HTR-8/SVneo (cell line): ENCODE measurements around the gene ERF.

Source experiments
- DNase-seq: peaks from one replicate; pipeline ENCODE4 v3.0.0; 2011; ENCODE audit warnings: low spot score, mixed read lengths; ENCODE audit not compliant: insufficient read length
- FAIRE-seq: peaks from 2 replicates; lab custom pipeline; 2011; peaks lifted over from hg19 to GRCh38; lab: Jason Lieb, UNC

ERF gene

DNA sequence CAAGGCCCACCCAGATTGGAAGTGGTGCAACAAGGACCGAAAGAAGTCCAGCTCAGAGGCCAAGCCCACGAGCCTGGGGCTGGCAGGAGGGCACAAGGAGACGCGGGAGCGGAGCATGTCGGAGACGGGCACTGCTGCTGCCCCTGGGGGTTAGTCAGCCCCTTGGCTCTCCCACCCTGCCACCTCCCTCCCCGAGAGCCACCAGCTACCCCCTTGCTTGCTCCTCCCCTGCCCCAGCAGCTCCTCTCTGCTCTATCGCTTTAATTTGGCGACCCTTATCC is 32.8 kb upstream of the ERF start:
- FAIRE-seq (no peak), DNase-seq (no peak)

DNA sequence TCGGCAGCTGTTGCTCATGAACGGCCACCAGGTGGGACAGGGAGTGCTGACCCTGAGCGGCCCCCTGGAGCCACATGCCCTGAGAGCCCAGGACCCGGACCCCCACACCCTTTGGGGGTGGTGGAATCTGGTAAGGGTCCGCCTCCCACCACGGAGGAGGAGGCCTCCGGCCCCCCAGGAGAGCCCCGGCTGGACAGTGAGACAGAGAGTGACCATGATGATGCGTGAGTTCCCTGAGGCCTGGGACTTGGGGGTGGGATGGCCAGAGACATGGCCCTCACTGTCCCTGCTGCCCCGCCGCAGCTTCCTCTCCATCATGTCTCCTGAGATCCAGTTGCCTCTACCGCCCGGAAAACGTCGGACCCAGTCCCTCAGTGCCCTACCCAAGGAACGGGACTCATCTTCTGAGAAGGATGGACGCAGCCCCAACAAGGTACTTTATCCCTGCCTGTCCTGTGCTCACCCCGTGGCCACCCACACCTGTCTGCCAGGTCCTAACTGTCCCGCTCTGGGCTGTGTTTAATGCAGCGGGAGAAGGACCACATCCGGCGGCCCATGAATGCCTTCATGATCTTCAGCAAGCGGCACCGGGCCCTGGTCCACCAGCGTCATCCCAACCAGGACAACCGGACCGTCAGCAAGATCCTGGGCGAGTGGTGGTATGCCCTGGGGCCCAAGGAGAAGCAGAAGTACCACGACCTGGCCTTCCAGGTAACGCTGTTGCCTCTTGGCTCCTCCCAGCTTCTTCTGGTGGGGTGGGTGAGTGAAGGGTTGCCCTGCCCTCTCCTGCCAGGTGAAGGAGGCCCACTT is 32.3 kb upstream of the ERF start:
- FAIRE-seq (no peak), DNase-seq (no peak)

DNA sequence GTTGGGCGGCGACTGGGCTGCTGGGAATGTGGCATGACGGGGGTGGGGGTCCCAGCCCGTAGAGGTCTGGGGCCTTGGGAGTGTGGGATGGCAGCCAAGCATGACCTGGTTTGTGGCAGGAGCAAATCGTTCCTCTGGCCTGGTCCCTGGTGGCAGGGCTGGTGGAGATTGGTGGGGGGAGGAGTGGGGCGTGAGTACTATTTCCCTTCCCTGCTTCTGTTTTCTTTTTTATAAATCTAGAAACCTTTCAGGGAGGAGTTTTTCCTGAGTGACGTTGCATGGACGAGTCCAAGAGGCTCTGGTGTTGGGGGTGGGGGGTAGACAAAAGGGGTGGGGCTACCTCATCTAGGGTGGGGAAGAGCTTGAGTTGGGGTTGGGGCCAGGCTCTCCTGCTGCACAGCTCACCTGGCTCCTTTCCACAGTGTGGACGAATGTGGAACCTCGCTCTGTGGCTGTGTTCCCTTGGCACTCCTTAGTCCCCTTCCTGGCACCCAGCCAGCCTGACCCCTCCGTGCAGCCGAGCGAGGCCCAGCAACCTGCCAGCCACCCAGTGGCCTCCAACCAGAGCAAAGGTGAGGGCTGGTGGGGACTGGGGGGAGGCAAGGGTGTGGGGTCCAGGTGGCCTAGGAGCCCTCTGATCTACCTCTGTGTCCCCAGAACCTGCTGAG is 31.6 kb upstream of the ERF start:
- FAIRE-seq (no peak), DNase-seq (no peak)

DNA sequence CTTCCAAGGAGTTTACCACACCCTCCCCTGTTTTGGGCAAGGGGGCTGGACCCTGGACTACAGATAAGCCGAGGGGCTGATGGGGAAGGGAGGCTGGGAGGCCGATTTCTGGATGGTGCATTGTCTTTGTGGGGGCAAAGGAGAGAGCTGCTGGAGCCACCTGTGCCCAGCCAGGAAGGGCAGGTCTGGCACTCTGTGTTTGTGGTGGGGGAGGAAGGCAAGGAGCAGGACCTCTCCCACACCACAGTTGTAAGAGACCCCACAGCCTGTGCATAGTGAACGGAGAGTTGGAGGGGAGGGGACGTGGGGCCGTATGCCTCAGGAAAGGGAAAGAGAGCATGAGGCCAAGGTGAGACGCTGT is 31.0 kb upstream of the ERF start:
- DNase-seq (no peak), FAIRE-seq (no peak)

- DNase-seq (no peak), FAIRE-seq (no peak)
Measured at GRCh38 chr19:42285541-42285941, 30.6 kb upstream of the ERF start.

DNA sequence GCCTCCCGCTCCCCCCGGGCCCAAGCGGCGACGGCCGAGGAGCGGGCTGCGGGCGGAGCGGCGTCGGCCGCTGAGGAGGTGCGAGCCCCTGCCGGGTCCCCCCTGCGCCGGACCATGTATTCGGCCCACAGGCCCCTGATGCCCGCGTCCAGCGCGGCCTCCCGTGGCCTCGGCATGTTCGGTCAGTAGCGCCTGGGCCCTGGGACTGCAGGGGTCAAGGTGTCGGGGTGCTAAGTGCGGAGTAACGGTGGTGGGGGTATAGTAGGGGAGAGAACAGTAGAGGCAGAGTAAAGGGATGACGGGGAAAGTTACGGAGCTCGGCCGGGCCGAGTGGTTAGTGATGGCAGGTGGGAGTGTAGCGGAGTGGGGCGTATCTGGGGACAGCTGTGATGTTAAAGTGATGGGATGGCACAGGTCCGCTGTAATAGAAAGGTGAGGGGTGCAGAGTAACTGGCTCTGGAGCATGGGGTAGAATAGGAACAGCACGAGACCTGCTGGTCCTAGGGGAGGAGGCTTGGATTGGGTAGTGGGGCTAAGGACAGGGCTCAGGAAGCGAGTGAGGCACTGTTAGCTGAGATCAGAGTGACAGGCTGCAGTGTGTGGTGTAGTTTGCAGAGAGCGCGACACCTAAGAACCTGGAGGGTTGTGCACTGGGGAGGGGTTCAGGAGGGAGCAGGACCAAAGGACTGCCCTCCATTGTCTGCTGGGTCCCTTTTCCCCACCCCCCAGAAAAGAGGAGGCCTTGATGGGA is 29.8 kb upstream of the ERF start:
- DNase-seq, result no peak
- peak; percentile 72 for FAIRE-seq

DNA sequence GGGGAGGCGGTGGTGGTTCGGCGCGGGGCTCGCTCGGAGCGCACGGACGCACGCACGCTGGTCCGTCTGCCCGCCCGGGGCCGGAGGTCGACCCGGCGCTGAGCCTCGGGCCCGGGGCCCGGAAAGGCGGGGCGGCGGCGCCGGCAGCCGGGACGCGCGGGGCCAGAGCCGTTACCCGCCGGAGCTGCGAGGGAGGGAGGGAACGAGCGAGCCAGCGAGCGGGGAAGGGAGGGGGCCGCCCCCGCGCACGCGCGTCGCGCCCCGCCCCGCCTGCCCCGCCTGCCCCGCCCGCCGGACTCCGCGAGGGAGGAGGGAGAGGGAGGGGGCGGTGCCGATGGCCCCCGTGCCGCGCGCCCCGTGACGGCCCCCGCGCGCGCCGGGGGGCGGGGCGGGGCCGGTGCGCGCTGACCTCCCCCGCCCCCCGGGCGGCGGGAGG is 29.2 kb upstream of the ERF start:
- DNase-seq, result no peak
- FAIRE-seq, result peak; percentile 68

- DNase-seq (peak; percentile 90), FAIRE-seq (peak; percentile 97)
Measured at GRCh38 chr19:42283188-42284065, 28.5 kb upstream of the ERF start.

DNA sequence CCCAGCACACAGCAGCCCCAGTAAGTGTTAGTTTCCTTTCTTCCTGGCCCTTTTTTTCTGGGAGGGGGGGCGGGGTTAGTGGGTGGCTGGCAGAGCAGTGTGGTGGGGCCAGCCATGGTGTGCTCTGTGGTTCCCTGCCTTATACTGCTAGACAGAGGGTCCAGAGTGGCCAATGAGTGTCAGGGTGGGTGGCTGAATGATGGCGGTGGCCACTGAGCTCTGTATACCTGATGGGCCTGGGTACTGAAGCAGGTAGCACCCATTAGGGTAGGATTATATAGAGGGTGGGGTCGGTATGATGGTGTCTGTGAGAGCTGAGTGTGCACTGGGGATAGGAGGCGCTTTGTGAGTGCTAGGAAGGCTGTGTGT is 27.9 kb upstream of the ERF start:
- FAIRE-seq (no peak), DNase-seq (no peak)

GRCh38 chr19:42281827-42282762 is 27.2 kb upstream of the ERF start:
- DNase-seq (no peak), FAIRE-seq (peak; percentile 71)

DNA sequence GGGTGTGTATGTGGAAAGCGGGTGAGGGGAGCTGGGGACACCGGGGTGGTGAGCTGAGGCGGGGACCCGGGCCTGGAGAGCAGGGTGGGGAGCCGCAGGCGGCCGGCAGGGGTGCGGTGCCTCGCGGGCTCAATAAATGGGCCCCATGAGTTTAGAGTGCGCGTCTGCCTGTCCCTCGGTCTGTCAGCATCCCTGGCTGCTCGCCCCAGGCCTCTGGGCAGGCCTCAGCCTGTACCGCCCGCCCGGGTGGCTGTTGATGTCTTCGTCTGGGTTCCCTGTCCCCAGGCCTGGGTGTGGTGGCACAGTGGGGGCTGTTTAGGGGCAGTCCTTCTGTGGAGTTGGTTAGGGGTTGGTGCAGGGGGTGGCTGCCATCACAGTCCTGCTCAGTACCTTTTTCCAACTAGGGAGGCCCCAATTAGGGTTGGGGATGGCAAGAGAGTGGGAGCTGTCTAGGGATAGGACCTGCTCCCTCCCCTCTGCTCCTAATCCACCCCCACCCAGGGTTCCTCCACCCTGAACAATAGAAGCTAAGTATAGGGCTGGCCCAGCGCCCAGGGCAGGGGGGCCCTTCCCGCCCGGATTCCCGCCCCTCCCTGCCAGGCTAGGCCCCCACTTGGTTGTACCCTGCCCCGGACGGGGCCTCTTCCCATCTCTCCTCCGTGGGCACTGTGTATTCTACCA is 26.4 kb upstream of the ERF start:
- DNase-seq (no peak), FAIRE-seq (no peak)

- DNase-seq (no peak), FAIRE-seq (no peak)
Measured at GRCh38 chr19:42280815-42281145, 25.9 kb upstream of the ERF start.

DNA sequence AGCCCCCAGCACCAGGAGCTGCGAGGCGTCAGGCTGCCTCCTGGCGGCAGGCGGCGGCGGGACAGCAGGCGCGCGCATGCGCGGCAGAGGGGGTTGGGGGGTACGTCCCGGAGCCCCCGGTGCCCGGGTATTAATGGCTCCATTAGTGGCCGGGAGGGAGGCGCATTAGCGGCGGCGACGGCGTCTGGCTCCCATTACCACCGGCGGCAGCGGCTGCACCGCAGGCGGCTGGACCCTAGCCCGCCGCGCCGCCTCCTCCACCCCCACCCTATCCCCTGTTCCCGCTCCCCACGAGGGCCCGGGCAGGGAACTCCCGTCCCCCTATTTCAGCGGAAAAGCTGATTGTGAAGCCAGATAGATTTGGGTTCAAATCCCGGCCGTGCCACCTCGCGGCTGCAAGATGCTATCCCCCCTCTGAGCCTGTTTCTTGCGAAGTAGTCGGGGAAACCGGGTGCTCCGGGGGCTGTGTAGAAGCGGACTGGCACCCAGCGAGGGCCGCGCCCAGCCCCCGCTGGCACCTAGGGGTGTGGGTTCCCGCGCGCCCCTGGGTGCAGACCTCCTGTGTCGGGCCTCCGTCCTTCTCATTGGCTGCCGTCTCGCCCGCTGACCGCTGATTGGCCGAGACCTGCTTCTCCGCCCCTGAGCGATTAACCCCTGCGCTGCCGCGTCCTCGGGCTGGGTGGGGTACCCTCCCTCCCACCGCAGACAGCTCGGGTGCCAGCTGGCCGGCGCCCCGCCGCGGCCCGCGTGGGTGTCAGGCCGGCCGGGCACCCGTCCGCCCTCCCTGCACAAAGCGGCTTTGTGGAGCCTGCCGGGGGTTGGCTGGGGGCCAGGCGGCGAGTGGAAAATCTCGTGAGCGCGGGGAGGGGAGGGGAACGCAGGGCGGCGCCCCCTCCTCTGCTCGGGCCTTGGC is 25.2 kb upstream of the ERF start:
- peak; percentile 95 for FAIRE-seq

GRCh38 chr19:42279155-42279901 is 24.4 kb upstream of the ERF start:
- DNase-seq (no peak), FAIRE-seq (peak; percentile 42)

More for the DNA sequence above, 25.2 kb upstream of the ERF start:
- peak; percentile 96 for DNase-seq

GRCh38 chr19:42278452-42279154 is 23.7 kb upstream of the ERF start:
- no peak for DNase-seq

DNA sequence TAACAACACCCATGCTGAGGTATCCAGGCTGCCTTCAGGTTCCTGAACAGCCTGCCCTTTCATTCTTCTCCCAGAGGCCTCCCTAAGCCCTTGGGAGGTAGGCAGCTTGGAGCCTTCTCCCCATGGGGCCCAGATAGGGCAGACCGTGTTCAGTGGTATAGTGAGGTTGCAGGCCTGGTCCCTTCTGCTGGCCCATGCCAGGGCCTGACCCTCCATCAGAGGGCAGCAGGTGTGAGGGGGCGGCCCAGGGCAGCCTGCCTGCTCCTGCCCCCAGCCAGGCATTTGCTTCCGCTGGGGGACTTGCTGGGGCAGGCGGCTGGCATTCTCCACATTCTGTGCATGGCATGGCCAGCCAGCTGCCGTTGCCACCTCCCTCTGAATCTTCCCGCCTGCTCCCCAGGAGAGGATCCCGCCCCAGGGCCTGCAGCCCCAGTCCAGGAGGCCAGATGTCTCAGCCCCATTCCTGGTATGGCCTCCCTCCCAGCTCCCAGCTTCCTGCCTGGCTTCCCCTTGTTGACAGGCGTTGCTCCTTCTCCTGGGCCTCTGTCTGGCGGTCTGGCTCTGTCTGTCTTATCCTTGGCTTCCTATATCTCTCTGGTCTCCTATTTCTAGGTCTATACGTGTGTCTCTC is 23.0 kb upstream of the ERF start:
- DNase-seq (no peak), FAIRE-seq (peak; percentile 36)

More at GRCh38 chr19:42278452-42279154, 23.7 kb upstream of the ERF start:
- no peak for FAIRE-seq
